PFSK-1 (cell line): ENCODE measurements around the gene STPG2.

Experiments used
- SIN3A ChIP-seq: IDR thresholded peaks from 2 replicates; pipeline ENCODE4 v1.6.1; 2012; ENCODE audit warnings: mild to moderate bottlenecking, low read length, moderate library complexity, borderline replicate concordance; ENCODE audit not compliant: insufficient read depth
- TF ChIP-seq, protein P1 (sequence below), 2 experiments: IDR thresholded peaks; 2 replicates each; pipeline versions ENCODE4 v1.6.1 to v1.8.0; 2011 to 2012; ENCODE audit warnings: low read depth in 2 of 2, low read length in 2 of 2, control low read depth in 1 of 2, inconsistent platforms in 1 of 2, mild to moderate bottlenecking in 1 of 2, moderate library complexity in 1 of 2; ENCODE audit not compliant: insufficient read depth in 1 of 2

- no peak for TF ChIP-seq SIN3A
- TF ChIP-seq, protein P1, sequence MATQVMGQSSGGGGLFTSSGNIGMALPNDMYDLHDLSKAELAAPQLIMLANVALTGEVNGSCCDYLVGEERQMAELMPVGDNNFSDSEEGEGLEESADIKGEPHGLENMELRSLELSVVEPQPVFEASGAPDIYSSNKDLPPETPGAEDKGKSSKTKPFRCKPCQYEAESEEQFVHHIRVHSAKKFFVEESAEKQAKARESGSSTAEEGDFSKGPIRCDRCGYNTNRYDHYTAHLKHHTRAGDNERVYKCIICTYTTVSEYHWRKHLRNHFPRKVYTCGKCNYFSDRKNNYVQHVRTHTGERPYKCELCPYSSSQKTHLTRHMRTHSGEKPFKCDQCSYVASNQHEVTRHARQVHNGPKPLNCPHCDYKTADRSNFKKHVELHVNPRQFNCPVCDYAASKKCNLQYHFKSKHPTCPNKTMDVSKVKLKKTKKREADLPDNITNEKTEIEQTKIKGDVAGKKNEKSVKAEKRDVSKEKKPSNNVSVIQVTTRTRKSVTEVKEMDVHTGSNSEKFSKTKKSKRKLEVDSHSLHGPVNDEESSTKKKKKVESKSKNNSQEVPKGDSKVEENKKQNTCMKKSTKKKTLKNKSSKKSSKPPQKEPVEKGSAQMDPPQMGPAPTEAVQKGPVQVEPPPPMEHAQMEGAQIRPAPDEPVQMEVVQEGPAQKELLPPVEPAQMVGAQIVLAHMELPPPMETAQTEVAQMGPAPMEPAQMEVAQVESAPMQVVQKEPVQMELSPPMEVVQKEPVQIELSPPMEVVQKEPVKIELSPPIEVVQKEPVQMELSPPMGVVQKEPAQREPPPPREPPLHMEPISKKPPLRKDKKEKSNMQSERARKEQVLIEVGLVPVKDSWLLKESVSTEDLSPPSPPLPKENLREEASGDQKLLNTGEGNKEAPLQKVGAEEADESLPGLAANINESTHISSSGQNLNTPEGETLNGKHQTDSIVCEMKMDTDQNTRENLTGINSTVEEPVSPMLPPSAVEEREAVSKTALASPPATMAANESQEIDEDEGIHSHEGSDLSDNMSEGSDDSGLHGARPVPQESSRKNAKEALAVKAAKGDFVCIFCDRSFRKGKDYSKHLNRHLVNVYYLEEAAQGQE (IDR thresholded peaks at IDR 0.05; ENCODE audit: insufficient read depth in 1 of 2, low read depth in 2 of 2, low read length in 2 of 2), result no peak
These were observed 87.3 kb downstream of the STPG2 start for GRCh38 chr4:98055800-98056501.
